ENCODE data around the gene FHOD3.

Gene FHOD3

DNA sequence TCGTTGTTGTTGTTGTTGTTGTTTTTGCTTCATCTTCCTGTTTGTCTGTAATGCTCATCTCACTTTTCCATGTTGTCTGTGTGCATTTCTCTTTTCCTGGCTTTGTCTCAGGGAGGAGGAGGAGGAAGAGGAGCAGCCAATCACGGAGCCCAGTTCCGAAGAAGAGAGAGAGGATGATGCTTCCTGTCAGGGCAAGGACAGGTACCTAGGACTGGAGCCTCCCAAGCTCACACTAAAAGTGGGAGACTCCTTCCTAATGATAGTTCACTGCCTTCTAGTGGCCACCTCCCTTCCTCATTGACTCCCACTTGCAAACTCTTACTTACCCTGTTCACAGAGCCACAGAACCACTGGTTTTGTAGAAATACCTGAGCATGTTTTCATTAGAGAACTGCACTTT, 351.7 kb downstream of the FHOD3 start:
- H3K4me3 ChIP-seq (ENCODE audit: low read depth, low read length) = no peak overlapping the region
- DNase-seq (ENCODE audit: low read depth) = no peak
- TF ChIP-seq POLR2A (IDR thresholded peaks at IDR 0.05; ENCODE audit: extremely low read depth, insufficient read length) = no peak
- no peak for TF ChIP-seq MYC (IDR thresholded peaks at IDR 0.05; ENCODE audit: low read depth, low read length)

DNA sequence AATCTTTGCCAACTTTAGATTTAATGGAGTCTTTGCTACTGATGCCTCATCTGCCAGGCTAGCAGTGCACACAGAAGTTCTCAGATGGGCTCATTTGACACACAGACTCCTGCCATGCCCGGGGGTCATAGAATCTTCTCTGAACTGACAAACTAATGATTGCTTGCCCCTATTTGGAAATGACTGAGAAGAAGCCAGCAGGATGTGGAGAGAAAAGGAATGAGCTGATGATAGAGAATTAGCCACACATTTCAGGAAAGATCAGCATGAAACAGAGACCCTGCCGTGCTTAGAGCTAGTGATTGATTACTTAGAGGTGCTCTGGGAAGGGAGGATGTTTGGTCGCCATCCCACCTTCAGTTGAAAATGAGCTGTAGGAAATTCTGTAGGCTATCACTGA, 352.8 kb downstream of the FHOD3 start:
- H3K4me3 ChIP-seq (ENCODE audit: low read depth, low read length) = no peak overlapping the region
- TF ChIP-seq MYC (IDR thresholded peaks at IDR 0.05; ENCODE audit: low read depth, low read length) (no peak), POLR2A (IDR thresholded peaks at IDR 0.05; ENCODE audit: extremely low read depth, insufficient read length) (no peak)
- TF ChIP-seq, protein P1, sequence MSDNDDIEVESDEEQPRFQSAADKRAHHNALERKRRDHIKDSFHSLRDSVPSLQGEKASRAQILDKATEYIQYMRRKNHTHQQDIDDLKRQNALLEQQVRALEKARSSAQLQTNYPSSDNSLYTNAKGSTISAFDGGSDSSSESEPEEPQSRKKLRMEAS (IDR thresholded peaks at IDR 0.05; ENCODE audit: low read depth, low read length) = no peak
- TF ChIP-seq, protein P2, sequence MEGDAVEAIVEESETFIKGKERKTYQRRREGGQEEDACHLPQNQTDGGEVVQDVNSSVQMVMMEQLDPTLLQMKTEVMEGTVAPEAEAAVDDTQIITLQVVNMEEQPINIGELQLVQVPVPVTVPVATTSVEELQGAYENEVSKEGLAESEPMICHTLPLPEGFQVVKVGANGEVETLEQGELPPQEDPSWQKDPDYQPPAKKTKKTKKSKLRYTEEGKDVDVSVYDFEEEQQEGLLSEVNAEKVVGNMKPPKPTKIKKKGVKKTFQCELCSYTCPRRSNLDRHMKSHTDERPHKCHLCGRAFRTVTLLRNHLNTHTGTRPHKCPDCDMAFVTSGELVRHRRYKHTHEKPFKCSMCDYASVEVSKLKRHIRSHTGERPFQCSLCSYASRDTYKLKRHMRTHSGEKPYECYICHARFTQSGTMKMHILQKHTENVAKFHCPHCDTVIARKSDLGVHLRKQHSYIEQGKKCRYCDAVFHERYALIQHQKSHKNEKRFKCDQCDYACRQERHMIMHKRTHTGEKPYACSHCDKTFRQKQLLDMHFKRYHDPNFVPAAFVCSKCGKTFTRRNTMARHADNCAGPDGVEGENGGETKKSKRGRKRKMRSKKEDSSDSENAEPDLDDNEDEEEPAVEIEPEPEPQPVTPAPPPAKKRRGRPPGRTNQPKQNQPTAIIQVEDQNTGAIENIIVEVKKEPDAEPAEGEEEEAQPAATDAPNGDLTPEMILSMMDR (IDR thresholded peaks at IDR 0.05; ENCODE audit: low read depth, low read length) = no peak
- DNase-seq (ENCODE audit: low read depth) = no peak

DNA sequence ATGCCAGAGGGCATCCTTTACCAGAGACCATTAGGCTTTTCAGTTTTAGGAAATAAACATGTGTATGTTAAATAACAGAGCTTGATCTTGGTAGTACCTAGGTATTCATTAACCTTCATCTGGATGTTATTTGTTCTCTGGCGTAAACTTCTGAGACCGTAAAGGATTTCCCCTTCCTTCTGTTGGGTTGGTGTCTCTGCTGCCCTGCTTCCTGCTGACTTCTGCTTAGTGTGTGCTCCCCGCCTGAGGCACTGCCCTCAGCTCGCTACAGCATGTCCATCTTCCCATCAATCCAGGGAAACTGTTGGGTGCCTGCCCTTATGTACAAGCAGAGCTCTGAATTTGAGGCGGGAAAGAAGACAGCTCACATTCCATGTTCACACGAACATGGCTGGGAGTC, 353.4 kb downstream of the FHOD3 start:
- no peak for DNase-seq (ENCODE audit: low read depth)
- TF ChIP-seq, protein P2 (IDR thresholded peaks at IDR 0.05; ENCODE audit: low read depth, low read length) = no peak
- TF ChIP-seq MYC (IDR thresholded peaks at IDR 0.05; ENCODE audit: low read depth, low read length) (no peak), POLR2A (IDR thresholded peaks at IDR 0.05; ENCODE audit: extremely low read depth, insufficient read length) (no peak)
- TF ChIP-seq, protein P1 (IDR thresholded peaks at IDR 0.05; ENCODE audit: low read depth, low read length) = no peak
- no peak overlapping the region for H3K4me3 ChIP-seq (ENCODE audit: low read depth, low read length)

DNA sequence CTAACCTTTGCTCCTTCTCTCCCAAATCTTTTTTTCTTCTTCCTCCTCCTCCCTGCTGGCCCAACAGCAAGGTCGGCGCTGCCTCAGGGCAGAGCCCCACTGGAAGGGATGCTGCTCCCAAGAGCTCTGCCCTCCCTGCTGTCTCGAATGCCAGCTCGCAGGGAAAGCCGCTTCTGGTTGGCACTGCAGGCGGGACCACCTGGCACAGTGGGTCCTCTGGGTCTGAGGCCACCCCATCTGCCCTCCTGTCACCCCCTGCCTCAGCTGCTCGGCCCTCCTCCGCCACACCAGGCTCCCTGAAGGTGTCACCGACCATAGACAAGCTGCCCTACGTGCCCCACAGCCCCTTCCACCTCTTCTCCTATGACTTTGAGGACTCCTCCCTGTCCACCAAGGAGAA, 355.0 kb downstream of the FHOD3 start:
- H3K4me3 ChIP-seq (ENCODE audit: low read depth, low read length) = no peak overlapping the region
- no peak for DNase-seq (ENCODE audit: low read depth)
- TF ChIP-seq, protein P1 (IDR thresholded peaks at IDR 0.05; ENCODE audit: low read depth, low read length) = no peak
- TF ChIP-seq POLR2A (IDR thresholded peaks at IDR 0.05; ENCODE audit: extremely low read depth, insufficient read length) = no peak

DNA sequence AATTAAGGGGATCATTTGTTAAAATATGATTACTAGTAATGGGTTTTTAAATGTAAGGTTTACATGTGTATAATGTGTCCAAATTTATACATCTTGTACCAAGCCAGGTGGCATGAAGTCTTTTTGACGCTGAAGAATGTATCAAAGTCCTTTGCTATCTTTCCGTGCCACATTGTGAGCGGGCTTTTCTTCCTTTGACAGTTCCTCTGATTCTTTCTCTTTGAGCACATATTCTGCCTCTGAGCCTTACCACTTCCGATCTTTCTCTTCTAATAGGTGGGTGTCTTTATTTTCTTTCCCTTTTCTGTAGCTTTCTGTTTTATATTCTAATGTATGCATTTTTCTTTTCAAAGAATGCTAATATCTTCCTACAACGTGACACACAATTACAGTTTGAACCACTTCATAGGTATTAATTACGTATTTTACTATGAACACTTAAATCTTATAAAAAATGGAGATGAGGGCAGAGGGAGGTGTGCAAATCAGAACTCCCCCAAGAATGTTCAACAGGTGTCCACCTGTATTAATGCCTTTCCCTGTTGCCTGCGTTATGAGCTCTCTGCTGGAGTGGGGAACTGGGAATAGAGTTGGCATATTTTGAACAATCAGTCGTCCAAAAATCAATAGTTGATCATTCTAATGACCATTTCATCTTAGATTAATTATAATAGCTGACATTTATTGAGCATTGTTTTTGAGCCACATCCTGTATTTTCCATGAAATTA, 355.8 kb downstream of the FHOD3 start:
- no peak for DNase-seq (ENCODE audit: low read depth)
- TF ChIP-seq POLR2A (IDR thresholded peaks at IDR 0.05; ENCODE audit: extremely low read depth, insufficient read length) (no peak), MYC (IDR thresholded peaks at IDR 0.05; ENCODE audit: low read depth, low read length) (no peak)
- TF ChIP-seq, protein P1 (IDR thresholded peaks at IDR 0.05; ENCODE audit: low read depth, low read length) = no peak
- TF ChIP-seq, protein P2 (IDR thresholded peaks at IDR 0.05; ENCODE audit: low read depth, low read length) = no peak

DNA sequence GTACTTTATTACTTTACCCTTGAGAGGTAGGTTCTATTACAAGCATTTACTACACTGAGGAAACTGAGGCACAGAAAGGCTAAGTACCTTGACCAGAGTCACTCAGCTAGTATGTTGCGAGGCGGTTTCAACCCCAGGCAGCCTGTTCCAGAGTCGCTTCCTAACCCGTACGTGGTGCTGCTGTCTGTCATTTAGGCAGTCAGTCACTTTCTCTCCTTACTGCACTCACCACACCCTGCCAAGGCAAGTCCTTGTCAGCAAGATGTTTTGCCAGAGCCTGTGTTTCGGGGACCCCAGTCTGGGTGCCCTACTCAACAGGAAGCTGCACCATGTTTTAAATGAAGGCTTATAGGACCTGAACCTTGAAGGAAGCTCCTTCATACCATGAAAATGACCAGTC, 356.4 kb downstream of the FHOD3 start:
- DNase-seq (ENCODE audit: low read depth) = no peak
- TF ChIP-seq MYC (IDR thresholded peaks at IDR 0.05; ENCODE audit: low read depth, low read length) (no peak), POLR2A (IDR thresholded peaks at IDR 0.05; ENCODE audit: extremely low read depth, insufficient read length) (no peak)
- TF ChIP-seq, protein P1 (IDR thresholded peaks at IDR 0.05; ENCODE audit: low read depth, low read length) = no peak
- TF ChIP-seq, protein P2 (IDR thresholded peaks at IDR 0.05; ENCODE audit: low read depth, low read length) = no peak
- H3K4me3 ChIP-seq (ENCODE audit: low read depth, low read length) = no peak overlapping the region

More for the DNA sequence above, 355.8 kb downstream of the FHOD3 start:
- H3K4me3 ChIP-seq (ENCODE audit: low read depth, low read length) = no peak overlapping the region
